ENCODE measurements around the gene IL31.

The IL31 gene

DNA sequence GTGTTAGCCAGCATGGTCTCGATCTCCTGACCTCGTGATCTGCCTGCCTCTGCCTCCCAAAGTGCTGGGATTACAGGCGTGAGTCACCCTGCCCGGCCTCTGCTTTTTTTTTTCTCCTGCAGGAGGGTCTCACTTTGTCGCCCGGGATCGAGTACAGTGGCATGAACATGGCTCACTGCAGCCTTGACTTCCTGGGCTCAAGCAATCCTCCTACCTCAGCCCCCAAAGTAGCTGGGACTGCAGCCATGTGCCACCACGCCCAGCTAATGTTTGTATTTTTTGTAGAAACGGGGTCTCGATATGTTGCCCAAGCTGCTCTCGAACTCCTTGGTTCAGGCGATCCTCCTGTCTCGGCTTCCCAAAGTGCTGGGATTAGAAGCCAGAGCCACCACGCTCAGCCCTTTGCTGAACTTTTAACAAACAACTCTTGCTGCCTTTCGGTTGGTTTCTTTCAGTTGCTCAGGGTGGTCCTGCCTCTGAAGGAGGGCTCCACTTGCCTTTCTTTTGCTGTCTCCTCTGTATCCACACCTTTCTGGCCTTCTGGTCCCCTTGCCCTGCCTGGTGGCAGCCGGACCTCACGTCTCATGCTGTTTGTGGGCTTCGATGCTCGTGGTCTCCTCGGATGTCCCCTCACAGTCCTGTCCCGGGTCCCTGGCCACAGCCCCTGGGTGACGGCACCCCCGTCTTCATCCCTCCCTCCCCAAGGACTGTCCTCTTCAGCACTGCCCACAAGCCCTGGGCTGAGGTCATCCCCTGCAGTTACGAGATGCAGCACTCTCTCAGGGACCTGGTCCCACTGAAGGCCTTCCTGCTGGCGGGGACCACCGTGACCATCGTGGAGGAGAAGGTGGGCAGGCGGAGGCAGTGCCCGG, 25.7 kb upstream of the IL31 start:
- peaks cover 0 to 21% (median 20%) of the 10 kb centered on the region in 4 donors for H3K4me1 ChIP-seq
- peak in 1 of 2 donors; percentile 29 for DNase-seq
- intact Hi-C loops (cut with DNase I; ENCODE audit: low total_unique reads), result no loop called here
- H3K27me3 ChIP-seq, result peaks cover 2 to 75% of the 10 kb centered on the region in 2 donors
- H3K4me3 ChIP-seq, result no peak overlapping the region
- H3K9me3 ChIP-seq, result peaks cover 0 to 5% (median 0%) of the 10 kb centered on the region in 3 donors
- no peak for TF ChIP-seq CTCF (IDR thresholded peaks at IDR 0.05)
- no peaks in the 10 kb centered on the region for H3K36me3 ChIP-seq
- no peak overlapping the region for H3K27ac ChIP-seq

- Histone ChIP-seq H3K4me1 (peaks cover 0 to under 1% (median 0%) of the 10 kb centered on the region in 4 donors), H3K36me3 (no peaks in the 10 kb centered on the region), H3K9me3 (peaks cover 0 to 5% (median 0%) of the 10 kb centered on the region in 3 donors), H3K27me3 (peaks cover 0 to 56% of the 10 kb centered on the region in 2 donors), H3K27ac (no peak overlapping the region), H3K4me3 (no peak overlapping the region)
- TF ChIP-seq CTCF (IDR thresholded peaks at IDR 0.05), result no peak
- intact Hi-C loops (cut with DNase I; ENCODE audit: low total_unique reads), result no loop called here
- DNase-seq, result no peak
These were observed 23.6 kb upstream of the IL31 start for GRCh38 chr12:122197612-122197966.

DNA sequence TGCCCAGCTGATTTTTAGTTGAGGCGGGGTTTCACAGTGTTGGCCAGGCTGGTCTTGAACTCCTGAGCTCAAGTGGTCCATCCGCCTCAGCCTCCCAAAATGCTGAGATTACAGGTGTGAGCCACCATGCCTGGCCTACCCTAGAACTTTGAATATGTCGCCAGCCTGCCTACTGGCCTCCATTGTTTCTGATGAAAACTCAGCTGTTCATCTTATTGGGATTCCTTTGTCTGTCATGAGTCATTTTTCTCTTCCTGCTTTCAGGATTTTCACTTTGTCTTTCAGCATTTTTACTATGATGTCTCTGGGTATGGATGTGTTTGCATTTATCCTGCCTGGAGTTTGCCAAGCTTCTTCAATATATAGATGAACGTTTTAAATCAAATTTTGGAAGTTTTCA, 21.4 kb upstream of the IL31 start:
- intact Hi-C loops (cut with DNase I; ENCODE audit: low total_unique reads), result no loop called here
- Histone ChIP-seq H3K36me3 (no peaks in the 10 kb centered on the region), H3K4me1 (no peaks in the 10 kb centered on the region), H3K9me3 (peaks cover 0 to 5% (median 0%) of the 10 kb centered on the region in 3 donors), H3K27me3 (peaks cover 0 to 42% of the 10 kb centered on the region in 2 donors), H3K27ac (no peak overlapping the region), H3K4me3 (no peak overlapping the region)
- DNase-seq, result no peak
- TF ChIP-seq CTCF (IDR thresholded peaks at IDR 0.05), result no peak

DNA sequence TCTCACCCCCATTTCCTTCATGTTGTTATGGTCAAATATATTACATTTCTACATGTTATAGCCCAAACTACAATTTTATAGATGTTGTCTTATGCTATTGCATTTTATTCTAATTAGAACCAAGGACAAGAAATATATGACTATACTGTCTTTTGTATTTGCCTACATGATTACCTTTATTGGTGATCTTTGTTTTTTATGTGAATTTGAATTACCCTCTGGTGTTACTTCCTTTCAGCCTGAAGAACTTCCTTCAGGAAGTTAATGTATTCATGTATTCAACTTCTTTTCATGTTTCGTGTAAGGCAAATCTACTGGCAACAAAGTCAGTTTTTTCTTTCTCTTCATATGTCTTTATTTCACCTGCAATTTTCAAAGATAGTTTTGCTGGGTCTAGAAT, 20.8 kb upstream of the IL31 start:
- Histone ChIP-seq H3K27ac (no peak overlapping the region), H3K36me3 (no peaks in the 10 kb centered on the region), H3K27me3 (peaks cover 0 to 42% of the 10 kb centered on the region in 2 donors), H3K4me1 (no peaks in the 10 kb centered on the region), H3K4me3 (no peak overlapping the region), H3K9me3 (peaks cover 0 to 5% (median 0%) of the 10 kb centered on the region in 3 donors)
- TF ChIP-seq CTCF (IDR thresholded peaks at IDR 0.05), result no peak
- DNase-seq, result no peak
- intact Hi-C loops (cut with DNase I; ENCODE audit: low total_unique reads), result no loop called here

- TF ChIP-seq CTCF (IDR thresholded peaks at IDR 0.05), result no peak
- H3K4me3 ChIP-seq, result no peak overlapping the region
- no peaks in the 10 kb centered on the region for H3K36me3 ChIP-seq
- intact Hi-C loops (cut with DNase I; ENCODE audit: low total_unique reads), result no loop called here
- H3K27ac ChIP-seq, result no peak overlapping the region
- H3K27me3 ChIP-seq, result peaks cover 0 to 34% of the 10 kb centered on the region in 2 donors
- H3K9me3 ChIP-seq, result peaks cover 0 to 5% (median 0%) of the 10 kb centered on the region in 3 donors
- DNase-seq, result no peak
- no peaks in the 10 kb centered on the region for H3K4me1 ChIP-seq
These were observed 18.4 kb upstream of the IL31 start for GRCh38 chr12:122192441-122192840.
